B cell (primary cell): ENCODE data around the gene OR6J1.
"Not testable (repeated sequence)": the region's sequence is repeated elsewhere in the genome, so short reads cannot be mapped to it uniquely, and the experiment has no call there.

ENCODE experiments used
- EZH2 ChIP-seq: IDR thresholded peaks from 2 replicates; pipeline ENCODE4 v1.6.1; 2012; ENCODE audit warnings: borderline replicate concordance, low read depth, mild to moderate bottlenecking, moderate library complexity, low read length; ENCODE audit not compliant: insufficient read depth, poor library complexity, severe bottlenecking
- TF ChIP-seq, protein P1 (sequence below): fragments of 200-600 bp; IDR thresholded peaks from one replicate; pipeline ENCODE4 v1.8.0; 2022; ENCODE audit warnings: antibody characterized with exemption, mild to moderate bottlenecking

DNA sequence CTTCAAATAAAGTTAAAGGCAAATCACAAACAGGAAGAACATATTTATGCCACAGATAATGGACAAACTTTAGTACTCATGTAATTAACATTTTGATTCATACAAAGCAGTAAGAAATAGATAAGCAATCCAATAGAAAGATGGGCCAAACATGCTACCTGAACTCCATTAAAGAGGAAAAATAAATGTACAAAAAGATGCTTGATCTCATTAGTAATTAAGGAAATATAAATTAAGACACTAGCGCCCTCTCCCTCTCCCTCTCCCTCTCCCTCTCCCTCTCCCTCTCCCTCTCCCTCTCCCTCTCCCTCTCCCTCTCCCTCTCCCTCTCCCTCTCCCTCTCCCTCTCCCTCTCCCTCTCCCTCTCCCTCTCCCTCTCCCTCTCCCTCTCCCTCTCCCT is 8.2 kb downstream of the OR6J1 start:
- TF ChIP-seq EZH2, result not testable (repeated sequence)
- TF ChIP-seq, protein P1, sequence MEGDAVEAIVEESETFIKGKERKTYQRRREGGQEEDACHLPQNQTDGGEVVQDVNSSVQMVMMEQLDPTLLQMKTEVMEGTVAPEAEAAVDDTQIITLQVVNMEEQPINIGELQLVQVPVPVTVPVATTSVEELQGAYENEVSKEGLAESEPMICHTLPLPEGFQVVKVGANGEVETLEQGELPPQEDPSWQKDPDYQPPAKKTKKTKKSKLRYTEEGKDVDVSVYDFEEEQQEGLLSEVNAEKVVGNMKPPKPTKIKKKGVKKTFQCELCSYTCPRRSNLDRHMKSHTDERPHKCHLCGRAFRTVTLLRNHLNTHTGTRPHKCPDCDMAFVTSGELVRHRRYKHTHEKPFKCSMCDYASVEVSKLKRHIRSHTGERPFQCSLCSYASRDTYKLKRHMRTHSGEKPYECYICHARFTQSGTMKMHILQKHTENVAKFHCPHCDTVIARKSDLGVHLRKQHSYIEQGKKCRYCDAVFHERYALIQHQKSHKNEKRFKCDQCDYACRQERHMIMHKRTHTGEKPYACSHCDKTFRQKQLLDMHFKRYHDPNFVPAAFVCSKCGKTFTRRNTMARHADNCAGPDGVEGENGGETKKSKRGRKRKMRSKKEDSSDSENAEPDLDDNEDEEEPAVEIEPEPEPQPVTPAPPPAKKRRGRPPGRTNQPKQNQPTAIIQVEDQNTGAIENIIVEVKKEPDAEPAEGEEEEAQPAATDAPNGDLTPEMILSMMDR, result not testable (repeated sequence)
